MCF 10A (cell line): ENCODE data around the gene BTBD17. TPM values are rescaled to one million over a fixed set of nuclear protein-coding genes. Genes with fewer than 3 reads are reported as not detected.

Experiments used
- BruUV-seq: library from RNA; stranded (reverse); fragments of 400-500 nt; replicated peaks from 2 replicates; lab custom pipeline; 2021; lab: Mats Ljungman, UMichigan
- CTCF ChIA-PET: fragments of 300-600 bp; sonication (Branson Sonifier 250); formaldehyde crosslinking; extraction: SDS; loops from one replicate; lab custom pipeline; 2021; ENCODE audit warnings: antibody characterized with exemption, inconsistent platforms; lab: Yijun Ruan, JAX
- POLR2A ChIA-PET: fragments of 300-600, 350-650 bp; sonication (Branson Sonifier 250); formaldehyde crosslinking; extraction: SDS; loops from one replicate; lab custom pipeline; 2020; ENCODE audit warnings: antibody characterized with exemption, inconsistent platforms; lab: Yijun Ruan, JAX
- DNase-seq: peaks from one replicate; pipeline ENCODE4 v3.0.0-alpha.2; 2018; ENCODE audit not compliant: unreplicated experiment
- H3K27ac Mint-ChIP-seq: one replicate; pipeline ENCODE4 v1.8.0; 2022; ENCODE audit warnings: mild to moderate bottlenecking, low read depth, mixed read lengths; ENCODE audit not compliant: unreplicated experiment
- H3K27me3 Mint-ChIP-seq: one replicate; pipeline ENCODE4 v1.8.0; 2022; ENCODE audit warnings: mixed read lengths; ENCODE audit not compliant: insufficient read depth, unreplicated experiment
- H3K36me3 Mint-ChIP-seq: one replicate; pipeline ENCODE4 v1.8.0; 2022; ENCODE audit warnings: mild to moderate bottlenecking, moderate library complexity, mixed read lengths; ENCODE audit not compliant: insufficient read depth, unreplicated experiment
- H3K4me1 Mint-ChIP-seq: one replicate; pipeline ENCODE4 v1.8.0; 2022; ENCODE audit warnings: mixed read lengths; ENCODE audit not compliant: insufficient read depth, unreplicated experiment
- H3K4me3 Mint-ChIP-seq: one replicate; pipeline ENCODE4 v1.8.0; 2022; ENCODE audit warnings: mild to moderate bottlenecking, moderate library complexity, mixed read lengths; ENCODE audit not compliant: unreplicated experiment
- H3K9me3 Mint-ChIP-seq: one replicate; pipeline ENCODE4 v1.8.0; 2022; ENCODE audit warnings: mixed read lengths; ENCODE audit not compliant: unreplicated experiment
- intact Hi-C: fragments of 100-400 bp; cut with micrococcal nuclease; formaldehyde crosslinking; loops from 2 replicates; pipeline ENCODE4 v1.14.1; 2022
- total RNA-seq: library from RNA; stranded (reverse); gene quantifications from 2 replicates; pipeline ENCODE4 v1.2.3, GENCODE V29; 2022
- TF ChIP-seq, protein P1 (sequence below): fragments of 200-600 bp; IDR thresholded peaks from one replicate; pipeline ENCODE4 v1.8.0; 2022; ENCODE audit warnings: antibody characterized with exemption, mild to moderate bottlenecking; ENCODE audit not compliant: unreplicated experiment

BTBD17 gene
- total RNA-seq, 1 experiment from 2014 or later = not detected

DNA sequence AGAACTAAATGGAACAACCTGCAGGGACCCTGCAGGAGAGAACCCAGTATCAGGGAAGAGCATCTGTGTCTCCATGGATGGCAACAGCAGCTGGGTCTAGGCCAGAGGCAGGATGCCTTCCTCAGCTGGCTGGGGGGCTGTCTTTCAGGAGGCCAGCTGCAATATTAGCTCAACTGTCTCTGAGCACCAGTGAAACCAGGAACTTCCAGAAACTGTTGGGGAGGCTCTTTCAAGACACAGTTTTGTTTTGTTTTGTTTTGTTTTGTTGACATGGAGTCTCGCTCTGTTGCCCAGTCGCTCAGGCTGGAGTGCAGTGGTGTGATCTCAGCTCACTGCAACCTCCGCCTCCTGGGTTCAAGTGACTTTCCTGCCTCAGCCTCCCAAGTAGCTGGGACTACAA is 13.2 kb upstream of the BTBD17 start:
- Mint-ChIP-seq H3K27ac (no peak overlapping the region), H3K27me3 (peaks cover 66% of the 10 kb centered on the region), H3K4me3 (no peak overlapping the region), H3K36me3 (no peaks in the 10 kb centered on the region), H3K9me3 (no peaks in the 10 kb centered on the region), H3K4me1 (peaks cover 2% of the 10 kb centered on the region)
- DNase-seq = no peak
- no TSS peak for BruUV-seq
- ChIA-PET POLR2A (interaction anchor here (0.7 kb wide), 1 partner anchor 76 kb away, joined by 4 read pairs; no protein-coding TSS in a partner anchor), CTCF (interaction anchor here (0.7 to 9.6 kb wide), 2 partner anchors 82 to 158 kb away, joined by 3 to 283 read pairs; no protein-coding TSS in a partner anchor)
- intact Hi-C loops = no loop called here
- TF ChIP-seq, protein P1, sequence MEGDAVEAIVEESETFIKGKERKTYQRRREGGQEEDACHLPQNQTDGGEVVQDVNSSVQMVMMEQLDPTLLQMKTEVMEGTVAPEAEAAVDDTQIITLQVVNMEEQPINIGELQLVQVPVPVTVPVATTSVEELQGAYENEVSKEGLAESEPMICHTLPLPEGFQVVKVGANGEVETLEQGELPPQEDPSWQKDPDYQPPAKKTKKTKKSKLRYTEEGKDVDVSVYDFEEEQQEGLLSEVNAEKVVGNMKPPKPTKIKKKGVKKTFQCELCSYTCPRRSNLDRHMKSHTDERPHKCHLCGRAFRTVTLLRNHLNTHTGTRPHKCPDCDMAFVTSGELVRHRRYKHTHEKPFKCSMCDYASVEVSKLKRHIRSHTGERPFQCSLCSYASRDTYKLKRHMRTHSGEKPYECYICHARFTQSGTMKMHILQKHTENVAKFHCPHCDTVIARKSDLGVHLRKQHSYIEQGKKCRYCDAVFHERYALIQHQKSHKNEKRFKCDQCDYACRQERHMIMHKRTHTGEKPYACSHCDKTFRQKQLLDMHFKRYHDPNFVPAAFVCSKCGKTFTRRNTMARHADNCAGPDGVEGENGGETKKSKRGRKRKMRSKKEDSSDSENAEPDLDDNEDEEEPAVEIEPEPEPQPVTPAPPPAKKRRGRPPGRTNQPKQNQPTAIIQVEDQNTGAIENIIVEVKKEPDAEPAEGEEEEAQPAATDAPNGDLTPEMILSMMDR = no peak

DNA sequence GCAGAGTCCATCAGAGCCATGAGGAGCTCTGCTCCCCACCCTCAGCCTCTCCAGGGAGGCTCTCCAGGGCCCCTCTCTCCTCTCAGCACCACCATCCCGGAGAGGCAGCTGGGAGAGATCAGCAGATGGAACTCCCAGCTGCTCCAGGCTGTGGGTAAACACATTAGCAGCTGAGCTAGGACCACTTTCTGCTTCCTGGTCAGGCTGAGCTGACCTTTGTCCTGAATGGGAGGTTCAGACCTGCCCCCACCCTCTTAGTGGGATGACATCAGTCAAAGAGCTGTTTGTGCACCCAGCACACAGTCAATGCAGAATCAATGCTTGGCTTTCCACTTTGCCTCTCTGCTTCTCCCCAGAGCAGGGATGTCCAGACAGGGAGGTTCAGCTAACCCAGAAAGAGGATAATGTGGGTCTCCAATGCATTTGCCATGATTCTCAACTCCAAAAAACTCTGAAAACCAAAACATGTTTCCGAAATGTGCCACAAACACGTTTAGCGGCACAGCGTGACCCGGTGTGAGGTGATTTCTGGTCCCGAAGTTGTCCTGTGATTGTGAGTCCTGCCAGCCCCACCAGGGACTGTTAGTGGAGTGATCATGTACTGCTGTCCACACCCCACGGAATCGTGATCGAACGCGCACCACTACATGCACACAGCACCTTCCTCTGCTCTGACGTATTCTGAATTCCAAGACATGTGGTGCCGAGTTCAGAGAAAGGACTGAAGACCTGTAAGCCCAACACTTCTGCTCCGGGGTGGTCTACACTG is 12.4 kb upstream of the BTBD17 start:
- Mint-ChIP-seq H3K27me3 (peaks cover 66% of the 10 kb centered on the region), H3K4me3 (no peak overlapping the region), H3K36me3 (no peaks in the 10 kb centered on the region), H3K27ac (no peak overlapping the region), H3K4me1 (no peaks in the 10 kb centered on the region), H3K9me3 (no peaks in the 10 kb centered on the region)
- TF ChIP-seq, protein P1 = no peak
- POLR2A ChIA-PET = no interaction called here
- intact Hi-C loops = no loop called here
- CTCF ChIA-PET = interaction anchor here (9.6 kb wide), 1 partner anchor 83 kb away, joined by 283 read pairs; no protein-coding TSS in a partner anchor
- no TSS peak for BruUV-seq
- DNase-seq = no peak

DNA sequence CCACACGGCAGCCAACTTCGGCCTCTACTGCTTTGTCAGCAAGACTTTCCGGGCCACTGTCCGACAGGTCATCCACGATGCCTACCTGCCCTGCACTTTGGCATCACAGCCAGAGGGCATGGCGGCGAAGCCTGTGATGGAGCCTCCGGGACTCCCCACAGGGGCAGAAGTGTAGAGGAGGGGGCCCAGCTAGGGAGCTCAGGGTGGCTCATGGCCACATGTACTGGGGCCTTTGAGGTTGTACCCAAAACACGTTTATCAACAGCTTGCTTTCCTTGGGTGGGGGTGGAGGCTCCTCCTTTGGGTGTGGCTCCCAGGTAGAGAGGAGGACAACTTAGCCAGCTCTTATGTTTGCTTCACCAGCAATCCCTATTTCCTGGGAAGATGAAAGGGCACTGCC is 10.8 kb upstream of the BTBD17 start:
- BruUV-seq = no TSS peak
- H3K9me3 Mint-ChIP-seq = no peaks in the 10 kb centered on the region
- no peaks in the 10 kb centered on the region for H3K36me3 Mint-ChIP-seq
- no peak overlapping the region for H3K4me3 Mint-ChIP-seq
- intact Hi-C loops = no loop called here
- no peaks in the 10 kb centered on the region for H3K4me1 Mint-ChIP-seq
- H3K27me3 Mint-ChIP-seq = peaks cover 54% of the 10 kb centered on the region
- no peak for DNase-seq
- POLR2A ChIA-PET = no interaction called here
- CTCF ChIA-PET = interaction anchor here (0.7 kb wide), 1 partner anchor 237 kb away, joined by 4 read pairs; no protein-coding TSS in a partner anchor
- TF ChIP-seq, protein P1 = no peak
- no peak overlapping the region for H3K27ac Mint-ChIP-seq

DNA sequence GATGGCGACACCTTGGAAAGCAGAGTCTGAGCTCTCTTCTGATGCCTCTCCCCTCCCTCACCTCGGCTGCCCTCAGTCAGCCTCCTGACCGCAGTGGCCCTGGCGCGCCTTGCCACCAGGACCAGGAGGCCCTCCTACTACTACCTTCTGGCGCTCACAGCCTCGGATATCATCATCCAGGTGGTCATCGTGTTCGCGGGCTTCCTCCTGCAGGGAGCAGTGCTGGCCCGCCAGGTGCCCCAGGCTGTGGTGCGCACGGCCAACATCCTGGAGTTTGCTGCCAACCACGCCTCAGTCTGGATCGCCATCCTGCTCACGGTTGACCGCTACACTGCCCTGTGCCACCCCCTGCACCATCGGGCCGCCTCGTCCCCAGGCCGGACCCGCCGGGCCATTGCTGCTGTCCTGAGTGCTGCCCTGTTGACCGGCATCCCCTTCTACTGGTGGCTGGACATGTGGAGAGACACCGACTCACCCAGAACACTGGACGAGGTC is 10.0 kb upstream of the BTBD17 start:
- no peaks in the 10 kb centered on the region for H3K36me3 Mint-ChIP-seq
- BruUV-seq = no TSS peak
- no peak for DNase-seq
- CTCF ChIA-PET = interaction anchor here (1.2 to 7.2 kb wide), 4 partner anchors 8 to 237 kb away, joined by 4 to 69 read pairs (median 8); partner anchors contain the start of gene BTBD17
- peaks cover 51% of the 10 kb centered on the region for H3K27me3 Mint-ChIP-seq
- no peak overlapping the region for H3K27ac Mint-ChIP-seq
- TF ChIP-seq, protein P1 = no peak
- H3K9me3 Mint-ChIP-seq = no peaks in the 10 kb centered on the region
- H3K4me3 Mint-ChIP-seq = no peak overlapping the region
- no peaks in the 10 kb centered on the region for H3K4me1 Mint-ChIP-seq
- intact Hi-C loops = no loop called here
- POLR2A ChIA-PET = interaction anchor here (0.7 kb wide), 1 partner anchor 156 kb away, joined by 3 read pairs; no protein-coding TSS in a partner anchor
